ENCODE measurements around the gene CCDC88C. TPM values are rescaled to one million over a fixed set of nuclear protein-coding genes. Genes with fewer than 3 reads are reported as not detected.

CCDC88C gene
- total and polyA plus RNA-seq, 12 donors, result 1.5 to 6.5 (median 3.4) TPM

- WGBS, 4 donors, result 88 to 95% (median 92%) methylated on average over 4 of the region's 4 CpGs
- intact Hi-C loops (cut with DNase I), result no loop called here
Measured at GRCh38 chr14:91230397-91231035, 187.1 kb downstream of the CCDC88C start.

GRCh38 chr14:91229743-91230200 is 187.8 kb downstream of the CCDC88C start:
- no peaks in the 10 kb centered on the region for H3K4me1 ChIP-seq (replicated peaks in 1 of 2)
- 71 to 86% (median 77%) methylated on average over 4 to 6 of the region's 6 CpGs for WGBS, 4 donors
- no peaks in the 10 kb centered on the region for H3K9me3 ChIP-seq (replicated peaks in 1 of 3)
- no peak for DNase-seq
- intact Hi-C loops (cut with DNase I), result no loop called here
- H3K4me3 ChIP-seq, result no peak overlapping the region
- no peak overlapping the region for H3K27ac ChIP-seq
- TF ChIP-seq POLR2A (IDR thresholded peaks at IDR 0.05), result no peak
- no peak for TF ChIP-seq CTCF (IDR thresholded peaks at IDR 0.05)
- H3K36me3 ChIP-seq (replicated peaks in 1 of 2), result peaks cover 0 to 6% of the 10 kb centered on the region in 2 donors
- H3K27me3 ChIP-seq, result no peaks in the 10 kb centered on the region

More at GRCh38 chr14:91230397-91231035, 187.1 kb downstream of the CCDC88C start:
- H3K9me3 ChIP-seq (replicated peaks in 1 of 3), result no peaks in the 10 kb centered on the region
- H3K36me3 ChIP-seq (replicated peaks in 1 of 2), result no peaks in the 10 kb centered on the region
- no peak overlapping the region for H3K4me3 ChIP-seq
- DNase-seq, result no peak
- H3K27ac ChIP-seq, result no peak overlapping the region
- TF ChIP-seq CTCF (IDR thresholded peaks at IDR 0.05) (no peak), POLR2A (IDR thresholded peaks at IDR 0.05) (no peak)
- no peaks in the 10 kb centered on the region for H3K4me1 ChIP-seq (replicated peaks in 1 of 2)
- no peaks in the 10 kb centered on the region for H3K27me3 ChIP-seq

- DNase-seq, result no peak
- no peak overlapping the region for H3K27ac ChIP-seq
Measured at GRCh38 chr14:91229005-91229382, 188.6 kb downstream of the CCDC88C start.

More at GRCh38 chr14:91229005-91229382, 188.6 kb downstream of the CCDC88C start:
- intact Hi-C loops (cut with DNase I), result no loop called here
- Histone ChIP-seq H3K4me3 (no peak overlapping the region), H3K4me1 (replicated peaks in 1 of 2) (no peaks in the 10 kb centered on the region), H3K9me3 (replicated peaks in 1 of 3) (no peaks in the 10 kb centered on the region), H3K27me3 (no peaks in the 10 kb centered on the region), H3K36me3 (replicated peaks in 1 of 2) (peaks cover 0 to 9% of the 10 kb centered on the region in 2 donors)
- WGBS, 4 donors, result 96 to 100% (median 100%) methylated on average over 1 of the region's 1 CpG
- TF ChIP-seq POLR2A (IDR thresholded peaks at IDR 0.05) (no peak), CTCF (IDR thresholded peaks at IDR 0.05) (no peak)
